GM12873 (cell line): ENCODE data around the gene CLDN15.

ENCODE experiments used
- CTCF ChIP-seq: IDR thresholded peaks from 2 replicates; pipeline ENCODE4 v1.5.1; 2012; ENCODE audit warnings: low read depth, mild to moderate bottlenecking, moderate library complexity, low read length, control low read depth; ENCODE audit not compliant: insufficient read depth; ENCODE audit errors: missing control alignments

The CLDN15 gene

DNA sequence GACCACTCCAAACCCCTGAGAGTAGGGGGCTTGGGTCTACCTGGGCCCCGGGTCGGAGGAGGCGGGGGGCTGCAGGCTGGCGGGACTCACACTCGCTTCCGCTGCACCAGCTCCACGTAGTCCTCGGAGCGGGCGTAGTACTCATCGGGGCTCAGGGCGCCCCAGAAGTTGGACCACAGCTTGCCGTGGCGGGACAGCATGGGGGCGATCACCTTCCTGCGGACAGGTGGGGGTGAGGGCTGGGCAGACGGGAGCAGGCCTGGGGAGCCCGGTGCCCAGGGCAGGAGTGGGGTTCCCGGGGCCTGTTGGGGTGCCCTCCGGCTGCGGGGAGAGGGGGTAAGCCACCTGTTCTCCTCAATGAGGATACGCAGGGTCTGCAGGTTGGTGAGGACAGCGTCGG, 26.1 kb downstream of the CLDN15 start:
- TF ChIP-seq CTCF, result no peak

DNA sequence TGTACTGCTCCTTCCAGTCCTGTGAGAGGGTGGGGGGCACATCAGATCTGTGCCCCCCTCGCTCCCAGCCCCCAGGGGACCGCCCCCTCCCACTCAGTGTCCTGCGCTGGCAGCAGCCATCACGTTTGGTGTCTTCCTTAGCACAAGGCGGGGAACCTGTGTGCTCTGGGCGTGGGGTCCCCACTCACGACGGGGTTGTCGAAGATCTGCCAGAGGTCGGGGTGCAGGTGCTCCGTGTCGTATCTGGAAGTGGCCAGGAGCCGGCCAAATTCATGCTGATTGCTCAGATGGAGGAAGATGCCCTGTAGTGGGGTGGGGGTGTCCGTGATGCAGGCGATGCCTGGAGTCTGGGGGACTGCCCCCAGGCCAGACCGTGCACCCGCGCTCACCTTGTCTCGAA, 27.5 kb downstream of the CLDN15 start:
- TF ChIP-seq CTCF, result no peak

GRCh38 chr7:101208794-101209193, 28.8 kb downstream of the CLDN15 start:
- TF ChIP-seq CTCF, result no peak

GRCh38 chr7:101207459-101207858, 30.1 kb downstream of the CLDN15 start:
- TF ChIP-seq CTCF, result no peak

DNA sequence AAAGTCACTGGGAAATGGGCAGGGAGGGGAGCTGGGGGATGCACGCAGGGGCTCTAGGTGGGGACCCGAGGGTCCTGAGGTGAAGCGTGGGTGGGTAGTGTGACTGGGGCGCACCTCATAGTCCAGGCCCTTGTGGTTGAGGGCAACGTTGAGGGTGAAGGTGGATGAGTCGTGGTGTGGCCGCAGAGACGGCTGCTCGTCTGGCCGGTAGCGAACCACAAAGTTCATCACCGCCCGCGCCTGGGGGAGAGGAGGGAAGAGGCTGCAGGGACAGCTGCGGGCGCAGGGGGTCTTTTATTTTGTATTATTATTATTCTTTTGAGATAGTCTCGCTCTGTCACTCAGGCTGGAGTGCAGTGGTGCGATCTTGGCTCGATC, 30.9 kb downstream of the CLDN15 start:
- no peak for TF ChIP-seq CTCF

GRCh38 chr7:101205901-101206664, 31.5 kb downstream of the CLDN15 start:
- TF ChIP-seq CTCF, result no peak

- no peak for TF ChIP-seq CTCF
Measured at GRCh38 chr7:101202603-101202918, 35.0 kb downstream of the CLDN15 start.
